HG02943 (cell line): ENCODE results near the gene TXNRD2.

Experiments
- ATAC-seq: cut with Tn5 transposase; IDR thresholded peaks from one replicate; pipeline ENCODE4 v1.9.1; 2021; ENCODE audit warnings: mild to moderate bottlenecking, low read depth, moderate library complexity; ENCODE audit not compliant: unreplicated experiment

TXNRD2 gene

DNA sequence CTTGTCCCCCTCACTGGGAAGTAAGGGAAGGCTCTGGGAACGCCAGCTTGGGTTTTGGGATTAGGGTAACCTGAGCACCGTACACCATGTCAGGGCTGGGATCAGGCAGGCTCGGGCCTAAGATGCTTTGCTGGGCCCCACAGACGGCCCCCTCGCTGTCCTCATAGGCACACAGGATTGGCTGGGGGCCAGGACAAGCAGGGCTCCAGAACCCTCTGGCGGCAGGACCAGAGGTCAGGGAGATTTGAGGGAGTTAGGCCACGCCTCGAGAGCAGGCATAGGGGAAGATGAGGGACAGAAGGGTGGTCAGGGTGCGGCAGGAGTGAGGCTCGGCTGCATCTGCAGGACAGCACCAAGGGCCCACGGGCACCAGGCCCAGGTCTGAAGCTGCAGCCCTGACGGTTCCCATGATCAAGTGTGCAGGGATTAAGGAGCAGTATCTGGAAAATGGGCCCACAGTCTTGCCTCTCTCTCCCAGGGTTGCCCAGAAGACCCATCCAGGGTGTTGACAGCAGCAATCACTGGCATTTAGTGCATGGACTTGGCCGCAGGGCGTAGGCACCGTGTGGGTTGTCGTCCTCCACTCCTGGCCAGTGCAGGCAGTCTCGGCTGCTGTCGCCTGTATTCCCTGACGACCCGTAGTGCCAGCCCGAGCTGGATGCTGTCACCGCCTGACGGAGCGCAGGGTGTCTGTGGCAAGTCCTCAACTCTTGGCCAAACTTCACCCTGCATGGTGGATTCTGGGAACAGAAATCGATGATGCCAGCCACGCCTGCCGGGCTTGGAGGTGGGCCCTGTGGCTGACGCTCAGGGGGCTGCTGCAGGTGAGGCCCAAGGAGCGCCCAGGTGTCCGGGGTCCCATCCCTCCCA, 71.2 kb downstream of the TXNRD2 start:
- ATAC-seq, result no peak

- no peak for ATAC-seq
Measured at GRCh38 chr22:19869497-19870152, 72.0 kb downstream of the TXNRD2 start.

DNA sequence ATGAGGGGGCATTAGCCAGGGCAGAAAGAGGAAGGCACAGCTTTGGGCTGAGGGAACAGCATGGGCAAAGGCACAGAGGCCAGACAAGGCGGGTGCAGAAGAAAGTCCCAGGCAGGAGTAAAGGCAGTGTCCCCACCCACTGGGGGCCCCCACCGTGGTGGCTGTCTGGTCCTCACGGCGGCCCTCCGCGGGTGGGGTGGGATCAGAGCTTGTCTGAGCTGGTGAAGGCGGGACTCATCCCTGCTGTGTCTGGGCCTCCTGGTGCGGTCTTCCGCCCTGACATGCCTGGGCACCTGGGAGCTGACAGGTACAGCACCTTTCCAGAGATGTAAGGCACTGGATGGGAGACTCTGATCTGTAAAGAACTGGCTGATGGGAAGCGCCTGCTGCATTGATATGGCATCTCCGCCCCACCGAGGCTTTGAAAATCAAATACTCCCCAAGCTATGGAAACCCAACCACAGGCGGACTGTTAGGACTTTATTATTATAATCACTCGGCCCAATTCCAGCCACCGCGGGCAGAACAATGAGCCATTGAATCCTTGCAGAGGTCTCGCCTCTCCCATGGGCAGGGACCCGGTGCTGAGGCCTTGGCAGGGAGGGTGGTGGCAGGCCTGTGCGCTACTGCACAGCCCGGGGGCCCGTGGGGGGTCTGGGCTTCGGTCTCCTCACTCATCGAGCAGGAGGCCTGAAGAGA, 72.7 kb downstream of the TXNRD2 start:
- no peak for ATAC-seq

GRCh38 chr22:19868333-19868732, 73.3 kb downstream of the TXNRD2 start:
- no peak for ATAC-seq

- ATAC-seq, result no peak
Measured at GRCh38 chr22:19867617-19868016, 74.0 kb downstream of the TXNRD2 start.

- no peak for ATAC-seq
Measured at GRCh38 chr22:19866665-19867009, 75.0 kb downstream of the TXNRD2 start.

GRCh38 chr22:19865141-19865829, 76.3 kb downstream of the TXNRD2 start:
- no peak for ATAC-seq

- ATAC-seq, result no peak
Measured at GRCh38 chr22:19864538-19865106, 77.0 kb downstream of the TXNRD2 start.

GRCh38 chr22:19863571-19863970, 78.0 kb downstream of the TXNRD2 start:
- ATAC-seq, result no peak

DNA sequence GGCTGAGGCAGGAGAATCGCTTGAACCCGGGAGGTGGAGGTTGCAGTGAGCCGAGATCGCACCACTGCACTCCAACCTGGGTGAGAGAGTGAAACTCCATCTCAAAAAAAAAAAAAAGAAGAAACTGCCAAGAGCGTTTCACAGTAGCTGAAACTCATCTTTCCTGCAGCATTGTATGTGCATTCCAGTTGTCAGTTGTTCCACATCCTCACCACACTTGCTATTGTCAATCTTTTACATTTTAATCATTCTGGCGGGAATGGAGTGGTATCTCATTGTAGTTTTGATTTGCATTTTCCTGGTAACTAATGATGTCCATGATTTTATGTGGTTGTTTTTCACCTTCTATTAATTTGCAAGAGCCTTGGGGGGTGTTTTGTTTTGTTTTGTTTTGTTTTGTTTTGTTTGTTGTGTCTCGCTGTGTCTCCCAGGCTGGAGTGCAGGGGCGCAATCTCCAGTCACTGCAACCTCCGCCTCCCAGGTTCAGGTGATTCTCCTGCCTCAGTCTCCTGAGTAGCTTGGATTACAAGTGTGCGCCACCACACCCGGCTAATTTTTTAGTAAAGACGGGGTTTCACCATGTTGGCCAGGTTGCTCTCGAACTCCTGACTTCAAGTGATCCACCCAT, 78.9 kb downstream of the TXNRD2 start:
- ATAC-seq, result no peak

GRCh38 chr22:19859861-19860510, 81.6 kb downstream of the TXNRD2 start:
- ATAC-seq, result no peak

DNA sequence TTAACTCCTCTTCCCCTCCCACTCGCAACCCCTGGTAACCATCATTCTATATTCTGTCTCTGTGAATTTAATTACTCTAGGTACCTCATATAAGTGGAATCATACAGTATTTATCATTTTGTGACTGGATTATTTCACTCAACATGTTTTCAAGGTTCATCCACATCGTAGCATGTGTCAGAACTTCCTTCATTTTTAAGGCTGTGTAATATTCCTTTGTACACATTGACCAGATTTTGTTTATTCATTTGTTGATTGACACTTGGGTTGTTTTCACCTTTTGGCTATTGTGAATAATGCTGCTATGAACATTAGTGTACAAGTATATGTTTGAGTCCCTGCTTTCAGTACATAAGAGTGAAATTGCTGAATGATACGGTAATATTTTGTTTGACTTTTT, 84.2 kb downstream of the TXNRD2 start:
- ATAC-seq, result no peak

GRCh38 chr22:19855504-19856409, 85.9 kb downstream of the TXNRD2 start:
- ATAC-seq, result peak; percentile 15

DNA sequence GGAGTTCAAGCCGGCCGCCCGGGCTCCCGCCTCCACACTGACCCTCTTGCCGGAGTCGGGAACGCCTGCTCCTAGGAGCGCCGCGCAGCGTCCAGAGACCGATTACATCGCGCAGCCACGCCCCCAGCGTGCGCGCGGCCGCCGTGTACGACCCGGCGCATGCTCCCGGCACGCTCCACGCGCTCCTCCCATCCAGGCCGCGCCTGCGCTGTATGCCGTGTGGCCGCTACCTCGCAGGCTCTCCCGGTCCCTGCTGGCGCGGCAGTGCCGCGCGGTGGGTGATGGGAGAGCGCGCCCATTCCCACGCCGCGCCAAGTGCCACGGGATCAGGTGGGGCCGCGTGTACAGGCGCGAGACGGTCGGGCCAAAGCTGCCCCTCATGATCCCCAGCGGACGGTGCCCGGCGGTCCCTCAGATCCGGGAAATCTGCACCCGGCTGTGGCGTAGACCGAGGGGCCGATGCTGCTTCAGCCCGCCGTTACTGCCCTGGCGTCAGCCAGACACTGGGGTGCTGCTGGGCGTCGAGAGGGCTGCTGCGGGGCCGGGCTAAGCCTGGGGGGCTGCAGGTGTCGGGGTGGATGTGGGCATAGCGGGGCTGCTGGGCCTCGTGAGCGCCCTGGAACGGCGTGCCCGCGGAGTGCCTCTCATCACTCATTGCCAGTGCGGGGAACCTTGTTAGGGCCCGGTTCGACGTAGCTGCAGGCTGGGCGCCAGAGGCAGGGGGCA, 86.7 kb downstream of the TXNRD2 start, which contains the start of the genes GNB1L and RTL10:
TSS of gene GNB1L (minus strand) at position 97 of the 726 bp plus-strand sequence. CDS start 33,519 bp downstream, outside the sequence.
TSS of gene RTL10 (minus strand) at position 97 of the 726 bp plus-strand sequence. CDS start 2,613 bp downstream, outside the sequence.
- peak; percentile 72 for ATAC-seq

DNA sequence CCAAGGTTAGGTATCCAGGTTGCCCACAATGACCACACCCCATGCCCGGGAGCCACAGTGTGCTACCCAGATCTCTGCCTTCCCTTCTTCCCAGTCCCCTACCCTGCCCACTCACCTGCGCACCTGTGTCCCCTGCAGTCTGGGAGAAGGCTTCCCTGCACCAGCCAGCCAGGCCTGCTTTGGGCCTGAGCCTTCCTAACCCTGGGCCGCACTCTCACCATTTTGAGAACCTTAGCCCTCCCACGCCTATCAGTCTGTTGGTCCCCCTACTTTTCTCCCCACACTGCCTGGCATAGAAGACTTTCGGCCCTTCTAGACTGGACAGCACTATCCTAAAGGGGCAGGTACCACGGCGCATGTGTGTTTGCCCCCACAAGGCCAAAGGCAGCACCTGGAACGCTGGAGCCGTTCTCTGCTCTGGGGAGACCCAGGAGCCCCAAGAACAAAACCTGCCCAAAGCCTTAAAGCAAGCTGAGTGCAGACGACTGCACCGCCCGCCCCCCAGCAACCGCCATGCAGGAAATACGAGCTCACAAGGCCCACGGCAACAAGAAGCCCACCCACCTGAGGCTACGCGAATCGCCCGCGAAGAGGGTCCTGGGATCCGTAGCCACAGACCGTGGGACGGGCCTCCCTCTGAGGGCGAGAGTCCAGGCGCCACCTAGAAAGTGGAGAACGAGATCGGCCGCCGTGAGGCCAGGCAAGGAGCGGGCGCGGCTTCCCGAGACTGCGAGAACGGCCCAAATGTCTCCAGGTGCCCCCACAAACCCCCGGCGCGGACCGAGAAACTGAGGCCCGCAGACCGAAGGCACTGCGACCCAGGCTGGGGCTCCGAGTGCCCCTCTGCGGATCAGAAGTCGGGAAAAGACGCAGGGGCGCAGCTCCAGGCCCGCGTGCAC, 87.5 kb downstream of the TXNRD2 start:
- no peak for ATAC-seq

GRCh38 chr22:19853058-19853878, 88.3 kb downstream of the TXNRD2 start:
- no peak for ATAC-seq
